Measurements from ENCODE around the gene LBHD2.

DNA sequence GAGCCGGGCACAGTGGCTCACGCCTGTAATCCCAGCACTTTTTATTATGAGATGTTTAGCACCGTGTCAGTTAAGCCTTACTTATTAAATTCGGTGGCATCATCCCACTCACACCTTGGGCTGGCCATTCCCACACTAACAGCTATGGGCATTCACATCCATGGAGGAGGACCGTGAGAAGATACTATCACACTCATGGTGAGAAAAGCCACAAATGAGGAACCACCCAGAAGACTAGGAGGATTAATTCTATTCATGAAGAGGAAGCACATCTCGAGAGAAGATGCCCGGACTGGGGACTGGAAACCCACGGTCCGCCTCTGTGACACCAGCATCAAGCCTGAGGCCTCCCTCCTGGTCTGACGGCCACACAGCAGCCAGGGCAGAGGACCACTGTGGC lies 31.6 kb upstream of the LBHD2 start:
- no peak for TF ChIP-seq CTCF (IDR thresholded peaks at IDR 0.05)
- TF ChIP-seq EZH2 (IDR thresholded peaks at IDR 0.05; ENCODE audit: borderline replicate concordance, insufficient read depth, low read depth, low read length, poor library complexity, severe bottlenecking), result no peak
